ENCODE data around the gene PHF21A. TPM values are rescaled to one million over a fixed set of nuclear protein-coding genes. Genes with fewer than 3 reads are reported as not detected.

PHF21A gene
- total and polyA plus RNA-seq, 4 donors: 3.6 to 8.5 (median 6.2) TPM

- TF ChIP-seq, protein P1, sequence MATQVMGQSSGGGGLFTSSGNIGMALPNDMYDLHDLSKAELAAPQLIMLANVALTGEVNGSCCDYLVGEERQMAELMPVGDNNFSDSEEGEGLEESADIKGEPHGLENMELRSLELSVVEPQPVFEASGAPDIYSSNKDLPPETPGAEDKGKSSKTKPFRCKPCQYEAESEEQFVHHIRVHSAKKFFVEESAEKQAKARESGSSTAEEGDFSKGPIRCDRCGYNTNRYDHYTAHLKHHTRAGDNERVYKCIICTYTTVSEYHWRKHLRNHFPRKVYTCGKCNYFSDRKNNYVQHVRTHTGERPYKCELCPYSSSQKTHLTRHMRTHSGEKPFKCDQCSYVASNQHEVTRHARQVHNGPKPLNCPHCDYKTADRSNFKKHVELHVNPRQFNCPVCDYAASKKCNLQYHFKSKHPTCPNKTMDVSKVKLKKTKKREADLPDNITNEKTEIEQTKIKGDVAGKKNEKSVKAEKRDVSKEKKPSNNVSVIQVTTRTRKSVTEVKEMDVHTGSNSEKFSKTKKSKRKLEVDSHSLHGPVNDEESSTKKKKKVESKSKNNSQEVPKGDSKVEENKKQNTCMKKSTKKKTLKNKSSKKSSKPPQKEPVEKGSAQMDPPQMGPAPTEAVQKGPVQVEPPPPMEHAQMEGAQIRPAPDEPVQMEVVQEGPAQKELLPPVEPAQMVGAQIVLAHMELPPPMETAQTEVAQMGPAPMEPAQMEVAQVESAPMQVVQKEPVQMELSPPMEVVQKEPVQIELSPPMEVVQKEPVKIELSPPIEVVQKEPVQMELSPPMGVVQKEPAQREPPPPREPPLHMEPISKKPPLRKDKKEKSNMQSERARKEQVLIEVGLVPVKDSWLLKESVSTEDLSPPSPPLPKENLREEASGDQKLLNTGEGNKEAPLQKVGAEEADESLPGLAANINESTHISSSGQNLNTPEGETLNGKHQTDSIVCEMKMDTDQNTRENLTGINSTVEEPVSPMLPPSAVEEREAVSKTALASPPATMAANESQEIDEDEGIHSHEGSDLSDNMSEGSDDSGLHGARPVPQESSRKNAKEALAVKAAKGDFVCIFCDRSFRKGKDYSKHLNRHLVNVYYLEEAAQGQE (IDR thresholded peaks at IDR 0.05): no peak
- TF ChIP-seq RXRA (IDR thresholded peaks at IDR 0.05) (no peak), GABPA (IDR thresholded peaks at IDR 0.05 in 1 of 2, conservative IDR thresholded peaks at IDR 0.05 in 1 of 2) (no peak), JUND (IDR thresholded peaks at IDR 0.05) (no peak), TAF1 (conservative IDR thresholded peaks at IDR 0.05) (no peak), FOXA1 (IDR thresholded peaks at IDR 0.05) (no peak), HNF4A (conservative IDR thresholded peaks at IDR 0.05) (no peak), SP1 (IDR thresholded peaks at IDR 0.05) (no peak), RAD21 (IDR thresholded peaks at IDR 0.05) (no peak), ZBTB33 (IDR thresholded peaks at IDR 0.05) (no peak), NR2F2 (IDR thresholded peaks at IDR 0.05) (no peak), CTCF (IDR thresholded peaks at IDR 0.05; ENCODE audit: low read depth, low read length, missing input control) (no peak), HNF4G (IDR thresholded peaks at IDR 0.05) (no peak), FOXA2 (IDR thresholded peaks at IDR 0.05) (no peak), YY1 (IDR thresholded peaks at IDR 0.05) (no peak)
- TF ChIP-seq, protein P2, sequence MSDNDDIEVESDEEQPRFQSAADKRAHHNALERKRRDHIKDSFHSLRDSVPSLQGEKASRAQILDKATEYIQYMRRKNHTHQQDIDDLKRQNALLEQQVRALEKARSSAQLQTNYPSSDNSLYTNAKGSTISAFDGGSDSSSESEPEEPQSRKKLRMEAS (IDR thresholded peaks at IDR 0.05): no peak
- no peaks in the 10 kb centered on the region for H3K9me3 ChIP-seq (ENCODE audit: control insufficient read depth in 4 of 4, low read length in 3 of 4)
- no peak overlapping the region for H3K9ac ChIP-seq (ENCODE audit: low read depth in 1 of 2, low read length in 2 of 2)
- H3K4me3 ChIP-seq (ENCODE audit: low read depth in 1 of 3, low read length in 3 of 3): no peak overlapping the region
- no peak overlapping the region for H3K27ac ChIP-seq (ENCODE audit: low read depth in 1 of 2, low read length in 2 of 2)
- no peaks in the 10 kb centered on the region for H3K27me3 ChIP-seq (ENCODE audit: control insufficient read depth in 4 of 4, insufficient read depth in 4 of 4, low read length in 3 of 4)
- 93% methylated on average over 3 of the region's 3 CpGs for WGBS
- no peak for DNase-seq (ENCODE audit: low spot score)
- peaks cover 0 to 6% (median 4%) of the 10 kb centered on the region in 4 donors for H3K36me3 ChIP-seq (ENCODE audit: control insufficient read depth in 4 of 4, insufficient read depth in 3 of 4, low read depth in 1 of 4, low read length in 3 of 4)
- H3K4me1 ChIP-seq (ENCODE audit: control insufficient read depth in 4 of 4, insufficient read depth in 4 of 4, low read length in 3 of 4): no peaks in the 10 kb centered on the region
Observed at GRCh38 chr11:46069595-46069994, 51.7 kb downstream of the PHF21A start.

GRCh38 chr11:46066335-46066734, 54.9 kb downstream of the PHF21A start:
- no peak overlapping the region for H3K9ac ChIP-seq (ENCODE audit: low read depth in 1 of 2, low read length in 2 of 2)
- DNase-seq (ENCODE audit: low spot score): no peak
- no peaks in the 10 kb centered on the region for H3K4me1 ChIP-seq (ENCODE audit: control insufficient read depth in 4 of 4, insufficient read depth in 4 of 4, low read length in 3 of 4)
- WGBS: 99% methylated on average over 4 of the region's 4 CpGs
- H3K9me3 ChIP-seq (ENCODE audit: control insufficient read depth in 4 of 4, low read length in 3 of 4): no peaks in the 10 kb centered on the region
- TF ChIP-seq SP1 (IDR thresholded peaks at IDR 0.05): no peak
- TF ChIP-seq HNF4G (IDR thresholded peaks at IDR 0.05): no peak
- TF ChIP-seq YY1 (IDR thresholded peaks at IDR 0.05): no peak
- no peak for TF ChIP-seq RAD21 (IDR thresholded peaks at IDR 0.05)
- no peak for TF ChIP-seq GABPA (IDR thresholded peaks at IDR 0.05 in 1 of 2, conservative IDR thresholded peaks at IDR 0.05 in 1 of 2)
- no peak for TF ChIP-seq ZBTB33 (IDR thresholded peaks at IDR 0.05)
- H3K4me3 ChIP-seq (ENCODE audit: low read depth in 1 of 3, low read length in 3 of 3): no peak overlapping the region
- H3K27ac ChIP-seq (ENCODE audit: low read depth in 1 of 2, low read length in 2 of 2): no peak overlapping the region
- H3K36me3 ChIP-seq (ENCODE audit: control insufficient read depth in 4 of 4, insufficient read depth in 3 of 4, low read depth in 1 of 4, low read length in 3 of 4): peaks cover 0 to 6% (median 4%) of the 10 kb centered on the region in 4 donors
- H3K27me3 ChIP-seq (ENCODE audit: control insufficient read depth in 4 of 4, insufficient read depth in 4 of 4, low read length in 3 of 4): no peaks in the 10 kb centered on the region
